KOPT-K1 (cell line): ENCODE results near the gene ATP6V0B.

Experiments
- H3K27ac ChIP-seq: fragments of 200-600 bp; sonication (generic); 2 replicates; pipeline ENCODE4 v1.5.1; 2016; ENCODE audit warnings: antibody characterized with exemption, mild to moderate bottlenecking, low read depth, low read length; ENCODE audit not compliant: poor library complexity, severe bottlenecking
- H3K36me3 ChIP-seq: fragments of 200-600 bp; sonication (generic); 2 replicates; pipeline ENCODE4 v1.5.1; 2017; ENCODE audit warnings: antibody characterized with exemption, mild to moderate bottlenecking, low read length, moderate library complexity; ENCODE audit not compliant: insufficient read depth
- H3K9me3 ChIP-seq: fragments of 200-600 bp; sonication (generic); 2 replicates; pipeline ENCODE4 v1.5.1; 2017; ENCODE audit warnings: antibody characterized with exemption, low read length, mild to moderate bottlenecking; ENCODE audit not compliant: insufficient read depth, poor library complexity, severe bottlenecking

The ATP6V0B gene

DNA sequence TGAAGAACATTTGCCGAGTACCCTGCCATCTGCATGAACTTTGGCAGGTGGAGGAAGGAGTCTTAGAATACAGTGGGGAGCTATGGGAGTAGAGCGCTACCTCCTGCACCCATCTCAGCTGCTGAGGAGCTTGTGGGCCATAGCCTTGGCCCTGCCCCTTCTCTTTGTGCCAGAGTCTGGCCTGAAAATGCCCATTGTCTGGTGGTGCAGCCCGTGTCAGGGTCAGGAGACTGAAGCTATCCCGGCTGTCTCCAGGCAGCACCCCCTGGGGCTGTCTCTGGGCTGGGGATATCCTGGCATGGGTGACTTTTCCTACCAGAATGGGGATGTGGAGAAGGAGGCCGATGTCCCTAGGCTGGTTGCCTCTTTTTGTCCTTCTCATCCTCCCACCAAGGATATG lies 20.7 kb upstream of the ATP6V0B start:
- H3K27ac ChIP-seq, result no peak overlapping the region
- peaks cover 47% of the 10 kb centered on the region for H3K36me3 ChIP-seq
- no peaks in the 10 kb centered on the region for H3K9me3 ChIP-seq

DNA sequence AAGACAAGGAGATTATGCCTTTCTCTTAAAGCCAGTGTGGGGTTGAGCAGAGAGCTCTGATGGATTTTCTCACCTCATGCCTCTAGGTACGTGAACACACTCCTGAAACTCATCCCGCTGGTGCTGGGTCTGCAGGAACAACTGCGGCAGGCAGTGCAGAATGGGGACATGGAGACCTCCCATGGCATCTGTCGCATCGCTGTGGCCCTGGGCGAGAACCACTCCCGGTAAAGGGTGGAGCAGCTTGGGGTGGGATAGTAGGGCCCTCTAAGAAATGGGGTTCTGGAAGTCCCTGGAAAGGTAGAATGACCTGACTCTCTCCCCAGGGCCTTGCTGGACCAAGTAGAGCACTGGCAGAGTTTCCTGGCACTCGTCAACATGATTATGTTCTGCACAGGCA lies 18.5 kb upstream of the ATP6V0B start:
- H3K36me3 ChIP-seq, result peaks cover 50% of the 10 kb centered on the region
- H3K27ac ChIP-seq, result no peak overlapping the region
- H3K9me3 ChIP-seq, result no peaks in the 10 kb centered on the region

DNA sequence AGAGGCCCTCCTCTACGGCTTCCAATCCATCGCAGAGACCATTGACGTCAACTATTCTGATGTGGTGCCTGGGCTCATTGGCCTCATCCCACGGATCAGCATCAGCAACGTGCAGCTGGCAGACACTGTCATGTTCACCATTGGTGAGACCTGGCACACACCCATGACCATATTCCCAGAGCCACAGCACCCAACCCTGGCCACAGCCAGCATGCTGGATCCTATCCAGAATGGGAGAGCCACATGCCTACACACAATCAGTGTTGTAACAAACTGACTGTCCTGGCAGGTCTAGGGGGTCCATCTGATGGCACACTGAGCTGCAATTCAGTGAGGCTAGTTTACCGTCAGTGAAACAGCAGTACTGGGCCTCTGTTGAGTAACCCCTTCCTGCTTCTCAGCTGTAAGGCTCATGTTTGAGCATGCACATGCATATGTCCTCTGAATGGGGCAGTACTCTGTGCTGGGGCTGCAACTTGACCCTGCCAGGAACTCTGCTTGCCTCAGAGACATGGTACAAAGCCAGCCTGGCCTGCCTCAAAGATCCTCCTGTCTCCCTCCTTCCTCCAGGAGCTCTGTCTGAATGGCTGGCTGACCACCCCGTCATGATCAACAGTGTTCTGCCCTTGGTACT lies 17.2 kb upstream of the ATP6V0B start:
- no peak overlapping the region for H3K27ac ChIP-seq
- no peaks in the 10 kb centered on the region for H3K9me3 ChIP-seq
- peaks cover 62% of the 10 kb centered on the region for H3K36me3 ChIP-seq

DNA sequence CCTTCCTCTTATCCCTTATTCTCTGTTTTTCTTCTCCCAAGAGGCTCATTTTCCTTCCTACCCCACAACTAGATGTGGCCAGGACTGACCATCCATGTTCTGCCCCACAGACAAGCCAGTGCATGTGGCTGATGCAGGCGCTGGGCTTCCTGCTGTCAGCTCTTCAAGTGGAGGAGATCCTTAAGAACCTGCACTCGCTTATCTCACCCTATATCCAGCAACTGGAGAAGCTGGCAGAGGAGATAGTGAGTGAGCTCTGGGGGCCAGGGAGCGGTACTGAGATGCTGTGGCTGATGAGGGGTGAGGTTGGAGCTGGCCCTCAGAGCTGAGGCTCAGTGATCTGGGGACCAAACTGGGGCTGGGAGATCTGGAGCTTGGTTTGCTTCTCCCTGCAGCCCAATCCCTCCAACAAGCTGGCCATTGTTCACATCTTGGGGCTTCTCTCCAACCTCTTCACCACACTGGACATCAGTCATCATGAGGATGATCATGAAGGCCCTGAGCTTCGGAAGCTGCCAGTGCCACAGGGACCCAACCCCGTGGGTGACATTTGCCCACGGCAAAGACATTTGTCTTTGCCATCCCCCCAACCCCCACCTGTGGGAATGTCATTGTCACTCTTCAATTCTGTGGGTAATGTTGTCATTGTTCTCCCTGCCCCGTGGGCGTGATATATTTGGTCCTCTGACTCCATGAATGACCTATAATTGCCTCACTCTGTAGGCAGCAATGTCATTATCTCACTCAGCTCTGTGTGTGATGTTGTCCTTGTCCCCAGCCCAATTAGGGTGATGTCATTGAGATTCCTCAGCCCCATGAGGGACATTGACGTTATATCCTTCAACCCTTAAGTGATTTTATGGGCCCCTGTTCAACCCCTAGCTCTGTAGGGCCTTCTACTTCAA lies 16.2 kb upstream of the ATP6V0B start:
- peaks cover 72% of the 10 kb centered on the region for H3K36me3 ChIP-seq
- H3K27ac ChIP-seq, result no peak overlapping the region
- no peaks in the 10 kb centered on the region for H3K9me3 ChIP-seq

DNA sequence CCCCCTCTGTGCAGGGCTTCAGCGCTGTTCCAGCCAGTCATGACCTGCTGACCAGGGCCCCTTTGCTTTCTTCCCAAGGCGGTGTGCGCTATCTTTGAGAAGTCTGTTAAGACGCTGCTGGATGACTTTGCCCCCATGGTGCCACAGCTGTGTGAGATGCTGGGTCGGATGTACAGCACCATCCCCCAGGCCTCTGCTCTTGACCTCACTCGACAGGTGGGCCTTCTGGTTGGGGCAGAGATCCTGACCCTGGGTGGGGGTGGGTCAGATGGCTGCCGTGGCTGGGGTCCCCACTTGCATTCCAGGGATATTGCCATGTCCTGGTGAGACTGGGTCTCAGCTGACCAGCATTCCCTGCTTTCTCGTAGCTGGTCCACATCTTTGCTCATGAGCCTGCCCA lies 14.0 kb upstream of the ATP6V0B start:
- H3K9me3 ChIP-seq, result no peaks in the 10 kb centered on the region
- no peak overlapping the region for H3K27ac ChIP-seq
- H3K36me3 ChIP-seq, result peaks cover 71% of the 10 kb centered on the region

DNA sequence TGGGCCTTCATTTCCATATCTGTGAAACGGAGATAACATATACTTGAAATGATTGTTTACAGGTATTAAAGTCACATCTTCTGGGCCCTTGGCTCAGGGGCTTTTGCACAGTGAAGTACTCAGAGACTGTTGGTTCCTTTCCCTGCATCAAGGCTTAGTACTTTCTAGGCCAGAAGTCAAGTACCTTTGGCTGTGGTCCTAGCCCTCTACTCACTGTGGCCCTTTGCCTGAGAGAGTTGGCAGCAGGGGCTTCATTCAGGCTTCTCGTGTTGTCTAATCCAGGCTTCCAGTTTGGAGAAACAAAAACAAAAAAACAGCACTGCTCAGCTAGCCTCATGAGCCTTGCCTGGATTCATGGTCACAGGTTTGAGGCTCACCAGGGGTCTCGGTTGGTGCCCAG lies 13.1 kb upstream of the ATP6V0B start:
- Histone ChIP-seq H3K36me3 (peaks cover 69% of the 10 kb centered on the region), H3K9me3 (no peaks in the 10 kb centered on the region), H3K27ac (no peak overlapping the region)

DNA sequence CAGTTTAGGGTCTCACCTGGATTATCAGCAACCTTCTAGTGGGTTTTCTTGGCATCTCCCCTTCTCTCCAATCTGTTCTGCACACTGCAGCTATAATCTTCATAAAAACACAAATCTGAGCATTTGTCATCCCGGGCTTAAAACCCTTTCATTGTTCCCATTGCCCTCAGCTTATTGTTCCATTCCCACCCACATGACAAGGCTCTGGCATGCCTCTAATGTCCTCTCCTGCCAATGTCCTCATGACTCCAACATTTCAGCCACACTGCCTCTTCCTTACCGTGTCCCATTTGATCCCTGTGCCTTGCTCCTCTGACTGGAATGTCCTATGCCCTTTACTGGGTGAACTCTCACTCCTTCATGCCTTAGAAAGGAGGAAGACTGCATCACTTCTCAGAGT lies 12.4 kb upstream of the ATP6V0B start:
- Histone ChIP-seq H3K27ac (no peak overlapping the region), H3K36me3 (peaks cover 66% of the 10 kb centered on the region), H3K9me3 (no peaks in the 10 kb centered on the region)

DNA sequence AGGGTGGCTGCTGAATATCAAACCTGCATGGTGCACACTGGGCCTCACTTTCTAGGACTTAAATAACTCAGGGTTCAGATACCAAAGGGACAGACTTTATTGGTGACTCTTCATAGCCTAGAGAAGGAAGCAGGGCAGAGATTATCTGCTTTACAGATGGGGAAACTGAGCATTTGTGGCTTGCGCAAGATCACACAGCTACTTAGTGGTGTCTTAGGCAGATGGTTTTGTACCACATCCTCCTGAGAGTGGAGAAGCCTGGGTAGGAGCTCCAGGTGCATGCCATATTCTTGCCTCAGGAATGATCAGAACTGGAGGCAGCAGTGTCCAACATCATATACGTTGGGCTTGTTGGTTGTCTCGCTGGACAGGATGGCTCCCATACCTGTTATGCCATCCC lies 11.8 kb upstream of the ATP6V0B start:
- peaks cover 59% of the 10 kb centered on the region for H3K36me3 ChIP-seq
- no peaks in the 10 kb centered on the region for H3K9me3 ChIP-seq
- no peak overlapping the region for H3K27ac ChIP-seq

DNA sequence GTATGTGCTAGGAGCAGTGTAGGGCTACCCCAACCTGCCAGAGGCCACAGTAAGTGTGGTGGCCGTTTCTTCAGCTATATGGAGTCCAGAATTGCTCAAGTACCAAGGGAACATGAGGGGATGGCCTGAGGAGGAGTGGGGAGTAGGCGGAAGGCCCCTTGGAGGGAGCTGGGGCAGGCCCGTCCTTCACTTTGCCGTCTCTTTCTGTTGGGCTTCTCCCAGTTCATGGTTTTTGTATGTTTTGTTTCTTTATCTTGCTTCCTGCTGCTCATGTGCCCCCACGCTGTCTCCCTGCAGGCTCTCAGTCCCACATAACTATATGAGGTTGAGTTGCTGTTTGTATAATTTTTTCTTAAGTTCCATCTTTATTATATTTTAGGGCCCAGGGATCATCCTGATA lies 10.9 kb upstream of the ATP6V0B start:
- H3K27ac ChIP-seq, result no peak overlapping the region
- no peaks in the 10 kb centered on the region for H3K9me3 ChIP-seq
- H3K36me3 ChIP-seq, result peaks cover 50% of the 10 kb centered on the region; the same call in 1 of the 2 replicates

DNA sequence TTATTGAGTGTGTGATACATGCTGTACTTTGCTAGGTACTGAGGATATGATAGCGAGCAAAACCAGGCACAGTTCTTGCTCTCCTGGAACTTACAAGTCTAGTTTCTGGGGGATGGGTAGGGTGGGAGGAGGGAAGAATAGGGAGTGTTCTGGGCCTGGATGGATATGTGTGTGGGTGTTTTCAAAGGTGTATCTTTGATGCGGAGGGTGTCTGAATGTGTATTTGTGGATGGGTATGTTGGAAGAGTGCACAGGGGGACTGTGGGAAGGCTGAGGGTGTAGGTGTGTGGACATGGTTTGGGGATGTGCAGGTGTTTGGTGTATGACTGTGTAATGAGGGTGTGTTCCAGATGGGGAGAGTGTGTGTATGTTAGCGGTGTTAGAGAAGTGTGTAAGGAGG lies 9.4 kb upstream of the ATP6V0B start:
- peaks cover 40% of the 10 kb centered on the region; the same call in 1 of the 2 replicates for H3K36me3 ChIP-seq
- H3K27ac ChIP-seq, result no peak overlapping the region
- H3K9me3 ChIP-seq, result no peaks in the 10 kb centered on the region

DNA sequence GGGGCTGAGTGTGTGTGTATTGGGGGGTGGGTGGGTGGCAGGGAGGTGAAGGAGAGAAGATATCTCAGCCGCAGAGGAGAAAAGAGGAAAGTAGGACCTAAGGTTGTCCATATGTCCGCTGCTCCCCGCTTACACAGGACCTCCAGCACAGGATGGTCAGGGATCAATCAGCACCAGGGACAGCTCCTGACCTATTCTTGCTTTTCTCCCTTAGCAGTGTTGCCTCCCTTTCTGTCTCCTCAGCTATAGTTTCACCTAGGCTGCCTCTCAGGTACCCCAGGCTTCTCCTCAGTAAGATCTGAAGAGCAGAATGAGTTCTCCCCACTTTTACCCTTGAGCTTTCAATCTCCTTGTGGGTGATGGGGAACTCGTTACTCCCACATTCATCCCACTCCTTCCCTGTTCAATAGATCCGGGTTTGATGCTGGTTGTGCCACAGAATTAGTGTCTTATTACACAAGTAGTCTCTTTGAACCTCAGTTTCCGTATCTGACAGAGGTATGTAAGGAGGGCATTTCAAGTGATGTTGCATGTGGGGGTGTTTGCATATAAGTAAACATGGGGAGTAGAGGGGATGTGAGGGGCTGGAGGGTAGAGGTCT lies 6.3 kb upstream of the ATP6V0B start:
- no peak overlapping the region for H3K27ac ChIP-seq
- no peaks in the 10 kb centered on the region for H3K9me3 ChIP-seq
- peaks cover 26% of the 10 kb centered on the region for H3K36me3 ChIP-seq

DNA sequence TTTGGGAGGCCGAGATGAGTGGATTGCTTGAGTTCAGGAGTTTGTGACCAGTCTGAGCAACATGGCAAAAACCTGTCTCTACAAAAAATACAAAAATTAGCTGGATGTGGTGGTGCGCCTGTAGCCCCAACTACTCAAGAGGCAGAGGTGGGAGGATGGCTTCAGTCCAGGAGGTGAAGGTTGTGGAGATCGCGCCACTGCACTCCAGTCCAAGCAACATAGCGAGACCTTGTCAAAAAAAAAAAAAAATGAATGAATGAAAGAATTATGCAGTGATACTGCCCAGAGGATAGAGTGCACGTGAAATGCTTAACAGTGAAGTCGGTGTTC lies 5.4 kb upstream of the ATP6V0B start:
- peaks cover 27% of the 10 kb centered on the region for H3K36me3 ChIP-seq
- no peaks in the 10 kb centered on the region for H3K9me3 ChIP-seq
- no peak overlapping the region for H3K27ac ChIP-seq

DNA sequence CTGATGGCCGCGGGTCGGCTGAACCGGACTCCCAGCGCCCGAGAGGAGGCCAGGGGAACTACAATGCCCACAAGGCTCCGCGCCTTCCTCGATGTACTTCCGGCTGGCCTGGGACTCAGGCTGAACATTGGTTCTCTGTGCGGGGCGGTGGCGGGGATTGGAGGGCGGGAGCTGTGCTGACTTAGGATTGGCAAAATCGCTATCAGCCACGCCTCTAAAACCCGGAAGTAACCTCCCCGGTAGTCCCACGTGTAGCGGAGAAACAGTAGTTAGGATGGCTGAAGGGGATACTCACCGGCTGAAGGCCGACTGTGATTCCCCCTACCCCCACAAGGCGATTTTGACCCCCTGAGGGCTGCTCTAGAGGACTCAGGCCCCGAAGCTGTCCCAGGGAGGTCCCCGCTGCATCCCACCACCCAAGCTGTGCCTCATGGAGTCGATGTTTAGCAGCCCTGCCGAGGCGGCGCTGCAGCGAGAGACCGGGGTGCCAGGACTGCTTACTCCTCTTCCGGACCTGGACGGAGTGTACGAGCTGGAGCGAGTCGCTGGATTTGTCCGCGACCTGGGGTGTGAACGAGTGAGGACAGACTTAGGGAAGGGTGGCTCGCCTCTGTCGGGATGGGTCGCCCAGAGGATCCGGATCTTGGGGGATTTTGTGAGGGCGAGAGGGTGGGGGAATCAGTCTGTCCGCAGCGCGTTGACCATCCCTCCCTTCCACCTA lies 4.9 kb upstream of the ATP6V0B start, which contains the start of gene DPH2:
Gene DPH2, plus strand, starts transcription at position 265 of the 721 bp plus-strand sequence. Its CDS starts 166 bp downstream, at position 431.
- Histone ChIP-seq H3K9me3 (no peaks in the 10 kb centered on the region), H3K27ac (peak within 1 kb of the TSS; percentile 62), H3K36me3 (peaks cover 27% of the 10 kb centered on the region)

DNA sequence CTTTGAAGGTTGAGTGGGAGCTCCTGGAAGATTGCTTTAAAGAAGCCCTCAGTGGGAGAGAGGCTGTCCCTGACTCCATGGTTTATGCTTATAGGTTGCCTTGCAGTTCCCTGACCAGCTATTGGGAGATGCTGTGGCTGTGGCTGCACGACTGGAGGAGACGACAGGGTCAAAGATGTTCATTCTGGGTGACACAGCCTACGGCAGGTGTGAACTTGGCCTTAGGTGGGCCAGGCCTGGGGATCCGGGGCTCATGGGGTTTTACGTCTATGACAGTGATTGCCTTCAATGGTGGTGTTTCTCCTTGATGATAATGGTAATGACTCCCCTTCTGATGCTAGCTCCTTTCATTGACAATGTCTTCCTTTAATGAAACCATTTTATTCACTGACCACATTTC lies 4.3 kb upstream of the ATP6V0B start:
- H3K27ac ChIP-seq, result peak overlapping the region; percentile 62
- no peaks in the 10 kb centered on the region for H3K9me3 ChIP-seq
- H3K36me3 ChIP-seq, result peaks cover 27% of the 10 kb centered on the region

DNA sequence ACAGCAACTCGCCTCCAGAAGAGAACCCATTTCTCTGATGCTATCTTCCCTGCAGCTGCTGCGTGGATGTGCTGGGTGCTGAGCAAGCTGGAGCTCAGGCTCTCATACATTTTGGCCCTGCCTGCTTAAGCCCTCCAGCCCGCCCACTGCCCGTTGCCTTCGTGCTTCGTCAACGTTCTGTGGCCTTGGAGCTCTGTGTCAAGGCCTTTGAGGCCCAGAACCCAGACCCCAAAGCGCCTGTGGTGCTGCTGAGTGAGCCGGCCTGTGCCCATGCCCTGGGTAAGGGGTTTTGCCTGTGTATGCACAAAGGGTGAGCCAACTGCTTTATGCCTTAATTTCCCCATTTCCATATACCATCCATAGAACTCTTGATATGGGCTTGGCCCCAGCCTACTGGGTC lies 3.8 kb upstream of the ATP6V0B start:
- peaks cover 27% of the 10 kb centered on the region for H3K36me3 ChIP-seq
- H3K9me3 ChIP-seq, result no peaks in the 10 kb centered on the region
- H3K27ac ChIP-seq, result no peak overlapping the region
